K562 (cell line): ENCODE results near the gene SYNGR3. TPM values are rescaled to one million over a fixed set of nuclear protein-coding genes. Genes with fewer than 3 reads are reported as not detected.

ENCODE experiments used
- ATAC-seq: fragments of 200-7000 bp; cut with Tn5 transposase; 3 replicates; pipeline ENCODE4 v1.9.1; 2020; ENCODE audit warnings: moderate library complexity
- BruUV-seq: library from RNA; stranded (reverse); fragments of 400-500 nt; replicated peaks from 2 replicates; lab custom pipeline; 2021; lab: Mats Ljungman, UMichigan
- CTCF ChIA-PET: fragments of 300-600 bp; formaldehyde crosslinking; extraction: SDS; loops from one replicate; lab custom pipeline; 2021; ENCODE audit warnings: low intra/inter-chr PET ratio; lab: Yijun Ruan, JAX
- POLR2A ChIA-PET: fragments of 300-600, 350-650 bp; sonication (Branson Sonifier 250); formaldehyde crosslinking; extraction: SDS; loops from one replicate; lab custom pipeline; 2021; ENCODE audit warnings: antibody characterized with exemption, inconsistent platforms; lab: Yijun Ruan, JAX
- DNase-seq, 4 experiments: peaks; one replicate each; pipeline versions ENCODE4 v3.0.0 to v3.0.0-alpha.2; 2011 to 2018; ENCODE audit warnings: low spot score in 3 of 4, mixed read lengths in 3 of 4; ENCODE audit errors: extremely low read depth in 1 of 4
- FAIRE-seq: peaks from 2 replicates; lab custom pipeline; 2011; peaks lifted over from hg19 to GRCh38; lab: Jason Lieb, UNC
- H2AFZ ChIP-seq: 2 replicates; pipeline ENCODE4 v1.6.0; 2011; ENCODE audit warnings: low read depth, low read length, control low read depth, inconsistent platforms
- H3K27ac ChIP-seq: fragments of 200-600 bp; 3 replicates; pipeline ENCODE4 v1.8.0; 2011; ENCODE audit warnings: low read depth, mild to moderate bottlenecking, control low read depth, inconsistent platforms, low read length, moderate library complexity, mixed read lengths; ENCODE audit errors: extremely low read depth
- H3K27me3 ChIP-seq, 2 experiments: fragments of 300-600 bp in 1 of 2; 2 replicates in 1 of 2; 3 replicates in 1 of 2; pipeline versions ENCODE4 v1.6.0 to v1.8.0; 2011; ENCODE audit warnings: inconsistent platforms in 2 of 2, low read length in 2 of 2, mild to moderate bottlenecking in 1 of 2, mixed read lengths in 1 of 2, moderate library complexity in 1 of 2; ENCODE audit not compliant: control insufficient read depth in 2 of 2, insufficient read depth in 2 of 2
- H3K36me3 ChIP-seq: fragments of 300-600 bp; 3 replicates; pipeline ENCODE4 v1.8.0; 2011; ENCODE audit warnings: mild to moderate bottlenecking, low read length, inconsistent platforms; ENCODE audit not compliant: control insufficient read depth, insufficient read depth
- H3K4me1 ChIP-seq, 2 experiments: fragments of 200-600 bp in 1 of 2; replicated peaks in 1 of 2; 2 replicates in 1 of 2; 3 replicates in 1 of 2; pipeline versions ENCODE4 v1.5.1 to v1.8.0; 2011; ENCODE audit warnings: inconsistent platforms in 2 of 2, low read length in 2 of 2, mild to moderate bottlenecking in 1 of 2, mixed read lengths in 1 of 2, moderate library complexity in 1 of 2; ENCODE audit not compliant: control insufficient read depth in 2 of 2, insufficient read depth in 2 of 2
- H3K4me2 ChIP-seq: 2 replicates; pipeline ENCODE4 v1.6.1; 2011; ENCODE audit warnings: low read length, control low read depth, inconsistent platforms, mixed read lengths; ENCODE audit not compliant: insufficient read depth
- H3K4me3 ChIP-seq: fragments of 200-600 bp; sonication (generic), shearing (Covaris generic); 2 replicates; pipeline ENCODE4 v1.5.1; 2016; ENCODE audit warnings: control low read depth, inconsistent platforms
- H3K79me2 ChIP-seq: fragments of 200-600 bp; 3 replicates; pipeline ENCODE4 v1.8.0; 2011; ENCODE audit warnings: low read length, inconsistent platforms; ENCODE audit not compliant: control insufficient read depth, insufficient read depth
- H3K9ac ChIP-seq, 2 experiments: 2 replicates each; pipeline versions ENCODE4 v1.6.0 to v1.6.1; 2011; ENCODE audit warnings: low read depth in 2 of 2, low read length in 2 of 2, control low read depth in 1 of 2, inconsistent platforms in 1 of 2, mild to moderate bottlenecking in 1 of 2, mixed read lengths in 1 of 2; ENCODE audit not compliant: insufficient read depth in 1 of 2
- H3K9me1 ChIP-seq: one replicate; pipeline ENCODE4 v1.6.0; 2011; ENCODE audit warnings: inconsistent platforms, mild to moderate bottlenecking, low read length, moderate library complexity; ENCODE audit not compliant: control insufficient read depth, insufficient read depth
- H3K9me3 ChIP-seq: replicated peaks from 2 replicates; pipeline ENCODE4 v1.5.1; 2011; ENCODE audit warnings: low read depth, low read length, inconsistent platforms; ENCODE audit not compliant: control insufficient read depth, insufficient read depth
- H4K20me1 ChIP-seq: replicated peaks from 2 replicates; pipeline ENCODE4 v1.6.1; 2011; ENCODE audit warnings: low read length, inconsistent platforms, mixed read lengths; ENCODE audit not compliant: control insufficient read depth, insufficient read depth
- ATF7 ChIP-seq: fragments of 450-650 bp; IDR thresholded peaks from 2 replicates; pipeline ENCODE4 v1.7.1; 2014; ENCODE audit warnings: mild to moderate bottlenecking, moderate library complexity
- CBX3 ChIP-seq, 2 experiments: IDR thresholded peaks; 1 replicate in 1 of 2; 2 replicates in 1 of 2; pipeline ENCODE4 v1.6.1; 2012; ENCODE audit warnings: inconsistent platforms in 2 of 2, low read length in 2 of 2, borderline replicate concordance in 1 of 2, control low read depth in 1 of 2
- DPF2 ChIP-seq: fragments of 450-650 bp; IDR thresholded peaks from 2 replicates; pipeline ENCODE4 v1.6.1; 2016
- EGR1 ChIP-seq: fragments of 450-650 bp; conservative IDR thresholded peaks from 2 replicates; pipeline ENCODE4 v1.6.1; 2017; ENCODE audit warnings: mild to moderate bottlenecking
- JUN ChIP-seq, 2 experiments: sonication (generic) in 1 of 2; formaldehyde crosslinking in 1 of 2; IDR thresholded peaks; 2 replicates each; pipeline versions ENCODE4 v1.6.1 to v1.8.0; 2012 to 2022; ENCODE audit warnings: borderline replicate concordance in 2 of 2, mild to moderate bottlenecking in 2 of 2, improper control_type of control experiment in 1 of 2, low read depth in 1 of 2, low read length in 1 of 2, missing genetic modification reagents in 1 of 2
- KLF16 ChIP-seq: IDR thresholded peaks from 2 replicates; pipeline ENCODE4 v1.6.1; 2016; ENCODE audit warnings: antibody characterized with exemption
- NFE2 ChIP-seq: IDR thresholded peaks from 2 replicates; pipeline ENCODE4 v1.6.1; 2014; ENCODE audit warnings: antibody characterized with exemption, low read depth
- POLR2G ChIP-seq: fragments of 200-400 bp; formaldehyde crosslinking; IDR thresholded peaks from 2 replicates; pipeline ENCODE4 v1.6.1; 2017; ENCODE audit warnings: low read depth, mild to moderate bottlenecking, antibody characterized with exemption, low read length, moderate library complexity
- RBM22 ChIP-seq: fragments of 200-400 bp; formaldehyde crosslinking; IDR thresholded peaks from 2 replicates; pipeline ENCODE4 v1.6.1; 2018; ENCODE audit warnings: low read length, low read depth; ENCODE audit not compliant: poor library complexity, severe bottlenecking
- TBL1XR1 ChIP-seq, 2 experiments: IDR thresholded peaks; 2 replicates each; pipeline ENCODE4 v1.6.1; 2012; ENCODE audit warnings: improper control_type of control experiment in 2 of 2, low read length in 2 of 2, mild to moderate bottlenecking in 1 of 2
- ZFP36 ChIP-seq: fragments of 150-350 bp; IDR thresholded peaks from 2 replicates; pipeline ENCODE4 v1.6.1; 2018; ENCODE audit warnings: low read length, low read depth; ENCODE audit not compliant: partially characterized antibody
- ZNF668 ChIP-seq: fragments of 250-450 bp; sonication (Bioruptor Pico); IDR thresholded peaks from 2 replicates; pipeline ENCODE4 v1.8.0; 2022; ENCODE audit warnings: mild to moderate bottlenecking, inconsistent platforms
- WGBS: fragments of 100-300 bp; shearing (Covaris generic); methylation state at CpG from one replicate; pipeline ENCODE4 v1.1.6; 2016; ENCODE audit warnings: low coverage, mixed read lengths; ENCODE audit not compliant: insufficient coverage; ENCODE audit errors: missing lambda C conversion rate; 5-methylcytosine and 5-hydroxymethylcytosine counted together
- in situ Hi-C: fragments of 300-500 bp; cut with MboI; formaldehyde crosslinking; loops from 4 replicates; pipeline ENCODE4 v1.15.0; 2018; ENCODE audit warnings: inconsistent platforms, mixed read lengths
- intact Hi-C: fragments of 100-400 bp; cut with micrococcal nuclease; formaldehyde crosslinking; loops from 2 replicates; pipeline ENCODE4 v1.14.2; 2022
- polyA plus RNA-seq, 8 experiments: library from polyadenylated mRNA; depleted of rRNA in 4 of 8; stranded (reverse) in 5 of 8; unstranded in 3 of 8; fragments of >200 nt; fragmentation: Nextera tagmentation in 2 of 8; fragmentation: Illumina TruSeq in 1 of 8; extraction: Ambion mirVana in 2 of 8; extraction: Trizol in 1 of 8; gene quantifications; 2 replicates each; pipeline versions ENCODE4 v1.2.1 to v1.2.3, GENCODE V29; 2011 to 2014; ENCODE audit warnings: inconsistent platforms in 1 of 8, missing spikeins in 1 of 8
- total RNA-seq, 7 experiments: library from RNA; depleted of rRNA in 6 of 7; stranded (reverse); fragments of >200 nt in 6 of 7; fragmentation: Illumina TruSeq in 2 of 7; extraction: Trizol in 2 of 7; gene quantifications; 2 replicates each; pipeline versions ENCODE4 v1.2.1 to v1.2.3, GENCODE V29; 2011 to 2021; ENCODE audit warnings: low replicate concordance in 1 of 7
- TF ChIP-seq, protein P1 (sequence below): sonication (generic); formaldehyde crosslinking; IDR thresholded peaks from 2 replicates; pipeline ENCODE4 v1.8.0; 2022; ENCODE audit warnings: missing genetic modification reagents, mild to moderate bottlenecking, moderate library complexity, borderline replicate concordance
- TF ChIP-seq, protein P2 (sequence below): fragments of 450-650 bp; IDR thresholded peaks from 2 replicates; pipeline ENCODE4 v1.6.1; 2016
- TF ChIP-seq, protein P3 (sequence below), 2 experiments: IDR thresholded peaks in 1 of 2; conservative IDR thresholded peaks in 1 of 2; 2 replicates each; pipeline ENCODE4 v1.6.1; 2016; ENCODE audit warnings: low read depth in 2 of 2, mild to moderate bottlenecking in 1 of 2, missing compliant biosample characterization in 1 of 2, missing genetic modification characterization in 1 of 2, moderate library complexity in 1 of 2

SYNGR3 gene
- total and polyA plus RNA-seq, 9 of the 15 experiments (the other 6 are each of a cell fraction or from before 2014, with no cell fraction given), result 3.7 to 69.2 (median 36.3) TPM

DNA sequence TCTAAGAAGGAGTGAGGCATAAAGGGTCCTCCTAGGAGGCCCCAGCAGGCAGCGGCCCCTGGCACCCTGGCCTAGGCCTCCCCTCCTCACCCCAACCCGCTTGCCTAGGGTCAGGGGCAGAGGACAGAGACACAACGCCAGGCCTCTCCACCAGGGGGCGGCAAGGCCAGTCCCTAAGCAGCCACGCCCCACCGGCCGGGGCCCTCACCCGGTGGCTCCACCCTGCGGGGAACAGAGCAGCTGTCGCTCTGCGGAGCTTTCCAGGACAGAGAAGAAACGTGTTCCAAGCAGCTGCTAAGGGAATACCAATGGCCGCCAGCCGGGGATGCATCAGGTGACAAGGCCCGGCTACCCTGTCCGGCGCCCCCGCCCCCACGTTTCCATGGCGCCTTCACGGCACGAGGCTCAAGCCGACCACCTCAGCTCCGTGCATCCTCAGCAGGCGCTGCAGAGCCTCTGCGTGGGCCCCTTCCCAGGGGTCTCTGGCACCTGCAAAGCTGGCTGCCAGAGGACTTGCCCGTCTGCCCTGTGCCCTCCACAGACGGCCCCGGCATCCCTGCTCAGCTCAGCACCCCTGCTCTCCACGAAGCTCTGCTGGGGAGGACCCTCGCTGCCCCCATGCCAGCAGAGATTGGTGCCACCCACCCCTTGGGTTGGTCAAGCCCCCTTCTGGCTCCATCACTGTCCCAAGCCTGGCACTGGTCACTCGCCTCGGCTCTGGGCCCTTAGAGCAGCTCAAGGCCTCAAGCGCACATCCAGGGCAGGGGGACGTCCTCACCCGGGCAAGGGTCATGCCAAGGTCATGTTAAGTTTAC lies 14.3 kb downstream of the SYNGR3 start:
- H3K27me3 ChIP-seq, result no peaks in the 10 kb centered on the region
- in situ Hi-C loops (no loop called here), intact Hi-C loops (no loop called here)
- H3K79me2 ChIP-seq, result peaks cover 68% of the 10 kb centered on the region
- WGBS, result 16% methylated on average over 31 of the region's 36 CpGs
- ATAC-seq (peak; percentile 93), DNase-seq (peak; percentile 84 to 97 (median 91)), FAIRE-seq (peak; percentile 96)
- peak overlapping the region; percentile 47; the same call in 1 of the 3 replicates for H3K27ac ChIP-seq
- H3K4me2 ChIP-seq, result peak overlapping the region; percentile 34
- H3K9ac ChIP-seq, result peak overlapping the region; percentile 1 to 80; a peak in 3 of 4 replicates
- ChIA-PET CTCF (interaction anchor here (0.6 to 0.8 kb wide), 2 partner anchors 149 to 498 kb away, joined by 3 to 4 read pairs; no protein-coding TSS in a partner anchor), POLR2A (interaction anchor here (0.6 to 3.0 kb wide), 18 partner anchors 9 to 512 kb away, joined by 3 to 12 read pairs (median 4); partner anchors contain the start of genes ECI1, GFER, NPW and RPS2)
- peaks cover 20 to 94% of the 10 kb centered on the region in 2 experiments for H3K4me1 ChIP-seq
- peaks cover 46% of the 10 kb centered on the region for H4K20me1 ChIP-seq
- peaks cover 88% of the 10 kb centered on the region; the same call in 2 of the 3 replicates for H3K36me3 ChIP-seq
- BruUV-seq, result no TSS peak
- peaks cover 19% of the 10 kb centered on the region for H3K9me1 ChIP-seq
- no peak overlapping the region for H3K4me3 ChIP-seq
- no peak overlapping the region for H2AFZ ChIP-seq
- no peaks in the 10 kb centered on the region for H3K9me3 ChIP-seq
- peak; percentile 21; the same call in 1 of the 2 replicates for TF ChIP-seq JUN (IDR thresholded peaks at IDR 0.05; ENCODE audit: borderline replicate concordance, low read depth, low read length)
- TF ChIP-seq JUN (CRISPR knock-in tag; IDR thresholded peaks at IDR 0.05; ENCODE audit: borderline replicate concordance), result no peak
- peak; percentile 69 for TF ChIP-seq ATF7
- peak; percentile 60 for TF ChIP-seq EGR1
- TF ChIP-seq POLR2G, result peak; percentile 67
- 0 out of 4 replicates have a peak, but pooled peaks of 1 of the 2 experiments have one; percentile 49 for TF ChIP-seq TBL1XR1 (IDR thresholded peaks at IDR 0.05; ENCODE audit: low read length in 2 of 2)
- TF ChIP-seq, protein P1, sequence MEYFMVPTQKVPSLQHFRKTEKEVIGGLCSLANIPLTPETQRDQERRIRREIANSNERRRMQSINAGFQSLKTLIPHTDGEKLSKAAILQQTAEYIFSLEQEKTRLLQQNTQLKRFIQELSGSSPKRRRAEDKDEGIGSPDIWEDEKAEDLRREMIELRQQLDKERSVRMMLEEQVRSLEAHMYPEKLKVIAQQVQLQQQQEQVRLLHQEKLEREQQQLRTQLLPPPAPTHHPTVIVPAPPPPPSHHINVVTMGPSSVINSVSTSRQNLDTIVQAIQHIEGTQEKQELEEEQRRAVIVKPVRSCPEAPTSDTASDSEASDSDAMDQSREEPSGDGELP, result peak; percentile 98
- peak in 1 of 2 experiments; percentile 52; a peak in 1 of 3 replicates for TF ChIP-seq CBX3 (IDR thresholded peaks at IDR 0.05; ENCODE audit: borderline replicate concordance in 1 of 2, low read length in 2 of 2)
- TF ChIP-seq, protein P2, sequence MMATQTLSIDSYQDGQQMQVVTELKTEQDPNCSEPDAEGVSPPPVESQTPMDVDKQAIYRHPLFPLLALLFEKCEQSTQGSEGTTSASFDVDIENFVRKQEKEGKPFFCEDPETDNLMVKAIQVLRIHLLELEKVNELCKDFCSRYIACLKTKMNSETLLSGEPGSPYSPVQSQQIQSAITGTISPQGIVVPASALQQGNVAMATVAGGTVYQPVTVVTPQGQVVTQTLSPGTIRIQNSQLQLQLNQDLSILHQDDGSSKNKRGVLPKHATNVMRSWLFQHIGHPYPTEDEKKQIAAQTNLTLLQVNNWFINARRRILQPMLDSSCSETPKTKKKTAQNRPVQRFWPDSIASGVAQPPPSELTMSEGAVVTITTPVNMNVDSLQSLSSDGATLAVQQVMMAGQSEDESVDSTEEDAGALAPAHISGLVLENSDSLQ, result peak; percentile 87
- peak; percentile 83 for TF ChIP-seq RBM22
- TF ChIP-seq ZFP36, result no peak
- TF ChIP-seq ZNF668 (CRISPR knock-in tag), result no peak
- TF ChIP-seq NFE2, result no peak
- TF ChIP-seq KLF16, result 0 out of 2 replicates have a peak, but pooled peaks have one; percentile 42
- no peak for TF ChIP-seq DPF2
- TF ChIP-seq, protein P3, sequence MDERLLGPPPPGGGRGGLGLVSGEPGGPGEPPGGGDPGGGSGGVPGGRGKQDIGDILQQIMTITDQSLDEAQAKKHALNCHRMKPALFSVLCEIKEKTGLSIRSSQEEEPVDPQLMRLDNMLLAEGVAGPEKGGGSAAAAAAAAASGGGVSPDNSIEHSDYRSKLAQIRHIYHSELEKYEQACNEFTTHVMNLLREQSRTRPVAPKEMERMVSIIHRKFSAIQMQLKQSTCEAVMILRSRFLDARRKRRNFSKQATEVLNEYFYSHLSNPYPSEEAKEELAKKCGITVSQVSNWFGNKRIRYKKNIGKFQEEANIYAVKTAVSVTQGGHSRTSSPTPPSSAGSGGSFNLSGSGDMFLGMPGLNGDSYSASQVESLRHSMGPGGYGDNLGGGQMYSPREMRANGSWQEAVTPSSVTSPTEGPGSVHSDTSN (CRISPR knock-in tag; IDR thresholded peaks at IDR 0.05; ENCODE audit: low read depth), result no peak
- TF ChIP-seq, protein P3 (tag; conservative IDR thresholded peaks at IDR 0.05; ENCODE audit: low read depth), result peak; percentile 25; the same call in 1 of the 2 replicates
